SJSA1 (cell line): Measurements from ENCODE around the gene ZNF341. TPM values are rescaled to one million over a fixed set of nuclear protein-coding genes. Genes with fewer than 3 reads are reported as not detected.

ENCODE experiments used
- DNase-seq, 2 experiments: peaks; one replicate each; pipeline ENCODE4 v3.0.0-alpha.2; 2015 to 2020; ENCODE audit warnings: low spot score in 2 of 2, low read depth in 1 of 2
- H3K27ac ChIP-seq: fragments of 250-450 bp; sonication (Bioruptor Pico); 2 replicates; pipeline ENCODE4 v1.5.1; 2020; ENCODE audit warnings: mild to moderate bottlenecking, moderate library complexity
- H3K27me3 ChIP-seq: fragments of 250-450 bp; sonication (Bioruptor Pico); replicated peaks from 2 replicates; pipeline ENCODE4 v1.5.1; 2020; ENCODE audit warnings: mild to moderate bottlenecking, moderate library complexity
- H3K36me3 ChIP-seq: fragments of 250-450 bp; sonication (Bioruptor Pico); 2 replicates; pipeline ENCODE4 v1.5.1; 2020; ENCODE audit warnings: mild to moderate bottlenecking
- H3K4me1 ChIP-seq: fragments of 250-450 bp; sonication (Bioruptor Pico); replicated peaks from 2 replicates; pipeline ENCODE4 v1.6.1; 2021; ENCODE audit warnings: mild to moderate bottlenecking
- H3K4me3 ChIP-seq: fragments of 250-450 bp; sonication (Bioruptor Pico); 2 replicates; pipeline ENCODE4 v1.5.1; 2020; ENCODE audit warnings: mild to moderate bottlenecking
- H3K9me3 ChIP-seq: fragments of 250-450 bp; sonication (Bioruptor Pico); replicated peaks from 2 replicates; pipeline ENCODE4 v1.5.1; 2020; ENCODE audit warnings: mild to moderate bottlenecking
- total RNA-seq: library from RNA; depleted of rRNA; stranded (reverse); fragments of >200 nt; shearing (Covaris generic); gene quantifications from 2 replicates; pipeline ENCODE4 v1.2.3, GENCODE V29; 2014

Gene ZNF341
- total RNA-seq, 1 experiment from 2014 or later: 2.1 TPM

GRCh38 chr20:33728463-33728862 lies 3.3 kb upstream of the ZNF341 start:
- Histone ChIP-seq H3K9me3 (no peaks in the 10 kb centered on the region; the same call in 1 of the 2 replicates), H3K36me3 (no peaks in the 10 kb centered on the region), H3K27me3 (no peaks in the 10 kb centered on the region), H3K27ac (no peak overlapping the region), H3K4me1 (peaks cover 19% of the 10 kb centered on the region), H3K4me3 (no peak overlapping the region)
- DNase-seq: no peak

- DNase-seq: no peak
- Histone ChIP-seq H3K36me3 (no peaks in the 10 kb centered on the region), H3K4me1 (peaks cover 24% of the 10 kb centered on the region), H3K9me3 (no peaks in the 10 kb centered on the region; the same call in 1 of the 2 replicates), H3K27me3 (no peaks in the 10 kb centered on the region), H3K4me3 (no peak overlapping the region), H3K27ac (no peak overlapping the region)
Measured at GRCh38 chr20:33729101-33729500, 2.7 kb upstream of the ZNF341 start.

GRCh38 chr20:33730946-33731692 lies 677 bp upstream of the ZNF341 start:
- peak overlapping the region; percentile 49 for H3K4me3 ChIP-seq
- no peaks in the 10 kb centered on the region; the same call in 1 of the 2 replicates for H3K9me3 ChIP-seq
- H3K27me3 ChIP-seq: no peaks in the 10 kb centered on the region
- peaks cover 34% of the 10 kb centered on the region for H3K4me1 ChIP-seq
- no peaks in the 10 kb centered on the region for H3K36me3 ChIP-seq
- H3K27ac ChIP-seq: peak overlapping the region; percentile 71
- no peak for DNase-seq

GRCh38 chr20:33732166-33732970 lies 572 bp downstream of the ZNF341 start:
- peak overlapping the region; percentile 49 for H3K4me3 ChIP-seq
- peaks cover 1% of the 10 kb centered on the region; the same call in 1 of the 2 replicates for H3K9me3 ChIP-seq
- H3K4me1 ChIP-seq: peaks cover 34% of the 10 kb centered on the region
- H3K36me3 ChIP-seq: no peaks in the 10 kb centered on the region
- no peaks in the 10 kb centered on the region for H3K27me3 ChIP-seq
- H3K27ac ChIP-seq: peak overlapping the region; percentile 71
- peak; percentile 69 to 87 for DNase-seq

- Histone ChIP-seq H3K4me1 (peaks cover 34% of the 10 kb centered on the region), H3K27ac (peak overlapping the region; percentile 86), H3K9me3 (peaks cover 3% of the 10 kb centered on the region)
Measured at GRCh38 chr20:33733654-33734576, 2.1 kb downstream of the ZNF341 start.

GRCh38 chr20:33736962-33737361 lies 5.2 kb downstream of the ZNF341 start:
- Histone ChIP-seq H3K9me3 (peaks cover 3% of the 10 kb centered on the region), H3K27me3 (no peaks in the 10 kb centered on the region), H3K36me3 (no peaks in the 10 kb centered on the region), H3K27ac (no peak overlapping the region), H3K4me3 (no peak overlapping the region), H3K4me1 (peaks cover 28% of the 10 kb centered on the region)
- DNase-seq: no peak

More at GRCh38 chr20:33733654-33734576, 2.1 kb downstream of the ZNF341 start:
- peak; percentile 71 to 89 for DNase-seq
- Histone ChIP-seq H3K36me3 (no peaks in the 10 kb centered on the region), H3K4me3 (no peak overlapping the region), H3K27me3 (no peaks in the 10 kb centered on the region)

GRCh38 chr20:33739493-33739892 lies 7.7 kb downstream of the ZNF341 start:
- DNase-seq: no peak
- Histone ChIP-seq H3K27ac (no peak overlapping the region), H3K4me3 (no peak overlapping the region), H3K27me3 (no peaks in the 10 kb centered on the region), H3K36me3 (no peaks in the 10 kb centered on the region), H3K9me3 (peaks cover 3% of the 10 kb centered on the region), H3K4me1 (peaks cover 6% of the 10 kb centered on the region)

- no peaks in the 10 kb centered on the region for H3K4me1 ChIP-seq
- no peak overlapping the region for H3K27ac ChIP-seq
- H3K9me3 ChIP-seq: peaks cover 3% of the 10 kb centered on the region
- H3K4me3 ChIP-seq: no peak overlapping the region
- no peaks in the 10 kb centered on the region for H3K27me3 ChIP-seq
- DNase-seq: no peak
- no peaks in the 10 kb centered on the region for H3K36me3 ChIP-seq
Measured at GRCh38 chr20:33740189-33740588, 8.4 kb downstream of the ZNF341 start.

- Histone ChIP-seq H3K4me3 (no peak overlapping the region), H3K27me3 (no peaks in the 10 kb centered on the region), H3K27ac (no peak overlapping the region), H3K9me3 (0 out of 2 replicates have a peak, but pooled peaks cover 5% of the 10 kb centered on the region), H3K36me3 (0 out of 2 replicates have a peak, but pooled peaks cover 7% of the 10 kb centered on the region), H3K4me1 (peaks cover 11% of the 10 kb centered on the region)
- no peak for DNase-seq
Measured at GRCh38 chr20:33744181-33744580, 12.4 kb downstream of the ZNF341 start.

- H3K36me3 ChIP-seq: 0 out of 2 replicates have a peak, but pooled peaks cover 7% of the 10 kb centered on the region
Measured at GRCh38 chr20:33744773-33745385, 13.1 kb downstream of the ZNF341 start.

GRCh38 chr20:33746325-33746998 lies 14.7 kb downstream of the ZNF341 start:
- Histone ChIP-seq H3K27me3 (no peaks in the 10 kb centered on the region), H3K9me3 (0 out of 2 replicates have a peak, but pooled peaks cover 5% of the 10 kb centered on the region), H3K36me3 (0 out of 2 replicates have a peak, but pooled peaks cover 7% of the 10 kb centered on the region), H3K4me3 (no peak overlapping the region), H3K27ac (no peak overlapping the region), H3K4me1 (peaks cover 11% of the 10 kb centered on the region)
- no peak for DNase-seq

More at GRCh38 chr20:33744773-33745385, 13.1 kb downstream of the ZNF341 start:
- peaks cover 11% of the 10 kb centered on the region for H3K4me1 ChIP-seq
- no peak for DNase-seq
- no peaks in the 10 kb centered on the region for H3K27me3 ChIP-seq
- H3K4me3 ChIP-seq: no peak overlapping the region
- H3K9me3 ChIP-seq: 0 out of 2 replicates have a peak, but pooled peaks cover 5% of the 10 kb centered on the region
- H3K27ac ChIP-seq: no peak overlapping the region

- Histone ChIP-seq H3K27me3 (no peaks in the 10 kb centered on the region), H3K4me3 (no peak overlapping the region), H3K4me1 (peaks cover 20% of the 10 kb centered on the region), H3K27ac (no peak overlapping the region), H3K9me3 (0 out of 2 replicates have a peak, but pooled peaks cover 5% of the 10 kb centered on the region), H3K36me3 (peaks cover 16% of the 10 kb centered on the region)
- DNase-seq: no peak
Measured at GRCh38 chr20:33751775-33752174, 20.0 kb downstream of the ZNF341 start.
